ENCODE measurements around the gene MACROD2.

MACROD2 gene

GRCh38 chr20:15242773-15243172 lies 1247.5 kb downstream of the MACROD2 start:
- DNase-seq (ENCODE audit: low read depth, low spot score) = no peak

GRCh38 chr20:15245896-15246295 lies 1250.6 kb downstream of the MACROD2 start:
- no peak for DNase-seq (ENCODE audit: low read depth, low spot score)
- H3K4me3 ChIP-seq (ENCODE audit: low read length) = no peak overlapping the region

More at GRCh38 chr20:15242773-15243172, 1247.5 kb downstream of the MACROD2 start:
- H3K4me3 ChIP-seq (ENCODE audit: low read length) = no peak overlapping the region

GRCh38 chr20:15248618-15249395 lies 1253.5 kb downstream of the MACROD2 start:
- no peak overlapping the region for H3K4me3 ChIP-seq (ENCODE audit: low read length)
- no peak for DNase-seq (ENCODE audit: low read depth, low spot score)

- H3K4me3 ChIP-seq (ENCODE audit: low read length) = no peak overlapping the region
- no peak for DNase-seq (ENCODE audit: low read depth, low spot score)
Observed at GRCh38 chr20:15251171-15251570, 1255.9 kb downstream of the MACROD2 start.

GRCh38 chr20:15252304-15252703 lies 1257.0 kb downstream of the MACROD2 start:
- DNase-seq (ENCODE audit: low read depth, low spot score) = no peak
- H3K4me3 ChIP-seq (ENCODE audit: low read length) = no peak overlapping the region

- H3K4me3 ChIP-seq (ENCODE audit: low read length) = no peak overlapping the region
- DNase-seq (ENCODE audit: low read depth, low spot score) = no peak
Observed at GRCh38 chr20:15253431-15253830, 1258.1 kb downstream of the MACROD2 start.

GRCh38 chr20:15256676-15257568 lies 1261.6 kb downstream of the MACROD2 start:
- no peak for DNase-seq (ENCODE audit: low read depth, low spot score)
- no peak overlapping the region for H3K4me3 ChIP-seq (ENCODE audit: low read length)

GRCh38 chr20:15257569-15257870 lies 1262.2 kb downstream of the MACROD2 start:
- DNase-seq (ENCODE audit: low read depth, low spot score) = no peak
- no peak overlapping the region for H3K4me3 ChIP-seq (ENCODE audit: low read length)

GRCh38 chr20:15265581-15266309 lies 1270.4 kb downstream of the MACROD2 start:
- peak; percentile 9 for DNase-seq (ENCODE audit: low read depth, low spot score)
- H3K4me3 ChIP-seq (ENCODE audit: low read length) = no peak overlapping the region

GRCh38 chr20:15267935-15268334 lies 1272.6 kb downstream of the MACROD2 start:
- DNase-seq (ENCODE audit: low read depth, low spot score) = no peak

GRCh38 chr20:15278041-15278440 lies 1282.7 kb downstream of the MACROD2 start:
- no peak overlapping the region for H3K4me3 ChIP-seq (ENCODE audit: low read length)
- DNase-seq (ENCODE audit: low read depth, low spot score) = no peak

More at GRCh38 chr20:15267935-15268334, 1272.6 kb downstream of the MACROD2 start:
- no peak overlapping the region for H3K4me3 ChIP-seq (ENCODE audit: low read length)

GRCh38 chr20:15287329-15287728 lies 1292.0 kb downstream of the MACROD2 start:
- H3K4me3 ChIP-seq (ENCODE audit: low read length) = no peak overlapping the region
- no peak for DNase-seq (ENCODE audit: low read depth, low spot score)

GRCh38 chr20:15288106-15288505 lies 1292.8 kb downstream of the MACROD2 start:
- DNase-seq (ENCODE audit: low read depth, low spot score) = no peak
- H3K4me3 ChIP-seq (ENCODE audit: low read length) = no peak overlapping the region

- DNase-seq (ENCODE audit: low read depth, low spot score) = no peak
- no peak overlapping the region for H3K4me3 ChIP-seq (ENCODE audit: low read length)
Observed at GRCh38 chr20:15289337-15289736, 1294.0 kb downstream of the MACROD2 start.

- DNase-seq (ENCODE audit: low read depth, low spot score) = no peak
- no peak overlapping the region for H3K4me3 ChIP-seq (ENCODE audit: low read length)
Observed at GRCh38 chr20:15292405-15292804, 1297.1 kb downstream of the MACROD2 start.

GRCh38 chr20:15296422-15296821 lies 1301.1 kb downstream of the MACROD2 start:
- no peak overlapping the region for H3K4me3 ChIP-seq (ENCODE audit: low read length)

GRCh38 chr20:15297059-15297875 lies 1302.0 kb downstream of the MACROD2 start:
- no peak for DNase-seq (ENCODE audit: low read depth, low spot score)
- H3K4me3 ChIP-seq (ENCODE audit: low read length) = no peak overlapping the region

More at GRCh38 chr20:15296422-15296821, 1301.1 kb downstream of the MACROD2 start:
- no peak for DNase-seq (ENCODE audit: low read depth, low spot score)

GRCh38 chr20:15302075-15302474 lies 1306.8 kb downstream of the MACROD2 start:
- H3K4me3 ChIP-seq (ENCODE audit: low read length) = no peak overlapping the region
- DNase-seq (ENCODE audit: low read depth, low spot score) = no peak

- DNase-seq (ENCODE audit: low read depth, low spot score) = no peak
- H3K4me3 ChIP-seq (ENCODE audit: low read length) = no peak overlapping the region
Observed at GRCh38 chr20:15310361-15310760, 1315.0 kb downstream of the MACROD2 start.

All from Jurkat, Clone E6-1 (cell line).